Measurements from ENCODE around the gene MTF2. TPM values are rescaled to one million over a fixed set of nuclear protein-coding genes. Genes with fewer than 3 reads are reported as not detected.

The MTF2 gene
- total RNA-seq, 6 experiments from 2014 or later = 12.5 to 17.1 (median 14.0) TPM

- Mint-ChIP-seq H3K27me3 (ENCODE audit: insufficient read depth) (no peaks in the 10 kb centered on the region), H3K4me3 (no peak overlapping the region), H3K4me1 (ENCODE audit: low read depth) (no peaks in the 10 kb centered on the region), H3K9me3 (no peaks in the 10 kb centered on the region), H3K27ac (no peak overlapping the region), H3K36me3 (ENCODE audit: low read depth) (no peaks in the 10 kb centered on the region)
- TF ChIP-seq CTCF (IDR thresholded peaks at IDR 0.05) = no peak
- DNase-seq = no peak
Measured at GRCh38 chr1:93124556-93125355, 45.7 kb downstream of the MTF2 start.

GRCh38 chr1:93129507-93130099 is 50.5 kb downstream of the MTF2 start:
- H3K4me3 Mint-ChIP-seq = no peak overlapping the region
- TF ChIP-seq CTCF (IDR thresholded peaks at IDR 0.05) = no peak
- H3K4me1 Mint-ChIP-seq (ENCODE audit: low read depth) = no peaks in the 10 kb centered on the region
- no peaks in the 10 kb centered on the region for H3K27me3 Mint-ChIP-seq (ENCODE audit: insufficient read depth)
- DNase-seq = no peak
- no peaks in the 10 kb centered on the region for H3K36me3 Mint-ChIP-seq (ENCODE audit: low read depth)
- H3K9me3 Mint-ChIP-seq = no peaks in the 10 kb centered on the region
- H3K27ac Mint-ChIP-seq = no peak overlapping the region

GRCh38 chr1:93132638-93133037 is 53.6 kb downstream of the MTF2 start:
- DNase-seq = no peak
- Mint-ChIP-seq H3K27ac (no peak overlapping the region), H3K36me3 (ENCODE audit: low read depth) (peaks cover 5% of the 10 kb centered on the region; the same call in 1 of the 2 replicates), H3K4me1 (ENCODE audit: low read depth) (no peaks in the 10 kb centered on the region), H3K27me3 (ENCODE audit: insufficient read depth) (no peaks in the 10 kb centered on the region), H3K4me3 (no peak overlapping the region), H3K9me3 (no peaks in the 10 kb centered on the region)
- no peak for TF ChIP-seq CTCF (IDR thresholded peaks at IDR 0.05)

GRCh38 chr1:93136445-93136844 is 57.4 kb downstream of the MTF2 start:
- Mint-ChIP-seq H3K27me3 (ENCODE audit: insufficient read depth) (no peaks in the 10 kb centered on the region), H3K36me3 (ENCODE audit: low read depth) (peaks cover 9% of the 10 kb centered on the region; the same call in 1 of the 2 replicates), H3K4me1 (ENCODE audit: low read depth) (peaks cover 10% of the 10 kb centered on the region), H3K27ac (no peak overlapping the region), H3K9me3 (no peaks in the 10 kb centered on the region), H3K4me3 (no peak overlapping the region)
- no peak for DNase-seq
- no peak for TF ChIP-seq CTCF (IDR thresholded peaks at IDR 0.05)

GRCh38 chr1:93137604-93138292 is 58.7 kb downstream of the MTF2 start:
- peaks cover 9% of the 10 kb centered on the region; the same call in 1 of the 2 replicates for H3K36me3 Mint-ChIP-seq (ENCODE audit: low read depth)
- H3K27me3 Mint-ChIP-seq (ENCODE audit: insufficient read depth) = no peaks in the 10 kb centered on the region
- no peaks in the 10 kb centered on the region for H3K9me3 Mint-ChIP-seq
- no peak overlapping the region for H3K4me3 Mint-ChIP-seq
- no peak for TF ChIP-seq CTCF (IDR thresholded peaks at IDR 0.05)
- no peak for DNase-seq
- H3K4me1 Mint-ChIP-seq (ENCODE audit: low read depth) = peaks cover 10% of the 10 kb centered on the region
- peak overlapping the region; percentile 21; the same call in 1 of the 2 replicates for H3K27ac Mint-ChIP-seq
